GM12878 (cell line): Measurements from ENCODE around the gene CARD10. TPM values are rescaled to one million over a fixed set of nuclear protein-coding genes. Genes with fewer than 3 reads are reported as not detected.

Source experiments
- EED ChIP-seq: sonication (generic); IDR thresholded peaks from 2 replicates; pipeline ENCODE4 v1.6.1; 2016; ENCODE audit warnings: antibody characterized with exemption, low read depth
- IRF4 ChIP-seq: IDR thresholded peaks from 2 replicates; pipeline ENCODE4 v1.6.1; 2011; ENCODE audit warnings: low read depth, low read length
- NR2F1 ChIP-seq: fragments of 450-650 bp; conservative IDR thresholded peaks from 2 replicates; pipeline ENCODE4 v1.6.1; 2017; ENCODE audit warnings: mild to moderate bottlenecking
- RCOR1 ChIP-seq: conservative IDR thresholded peaks from 2 replicates; pipeline ENCODE4 v1.6.1; 2012; ENCODE audit warnings: low read depth, low read length, improper control_type of control experiment
- RELA ChIP-seq: fragments of 450-650 bp; IDR thresholded peaks from 2 replicates; pipeline ENCODE4 v1.8.0; 2014; ENCODE audit warnings: borderline replicate concordance; ENCODE audit not compliant: partially characterized antibody
- SMC3 ChIP-seq: IDR thresholded peaks from 2 replicates; pipeline ENCODE4 v1.6.1; 2011; ENCODE audit warnings: low read length, improper control_type of control experiment, borderline replicate concordance
- SP1 ChIP-seq: IDR thresholded peaks from one replicate; pipeline ENCODE4 v1.6.1; 2011; ENCODE audit warnings: low read depth, low read length
- TCF7 ChIP-seq: IDR thresholded peaks from 2 replicates; pipeline ENCODE4 v1.6.1; 2014; ENCODE audit warnings: antibody characterized with exemption, borderline replicate concordance
- polyA plus RNA-seq, 11 experiments: library from polyadenylated mRNA; depleted of rRNA in 4 of 11; unstranded in 6 of 11; stranded (reverse) in 5 of 11; fragments of >200 nt; fragmentation: Nextera tagmentation in 4 of 11; fragmentation: Illumina TruSeq in 1 of 11; extraction: Ambion mirVana in 4 of 11; extraction: Trizol in 1 of 11; gene quantifications; 1 replicate in 1 of 11; 2 replicates in 10 of 11; pipeline versions ENCODE4 v1.2.1 to v1.2.3, GENCODE V29; 2011 to 2016; ENCODE audit warnings: inconsistent platforms in 2 of 11, missing spikeins in 2 of 11, low read depth in 1 of 11
- total RNA-seq, 4 experiments: library from RNA; depleted of rRNA in 3 of 4; stranded (reverse); fragments of >200 nt in 3 of 4; fragmentation: Illumina TruSeq in 1 of 4; extraction: Trizol in 1 of 4; gene quantifications; 2 replicates each; pipeline versions ENCODE4 v1.2.1 to v1.2.3, GENCODE V29; 2013 to 2021
- TF ChIP-seq, protein P1 (sequence below): IDR thresholded peaks from 2 replicates; pipeline ENCODE4 v1.6.1; 2012; ENCODE audit warnings: low read depth, low read length, improper control_type of control experiment
- TF ChIP-seq, protein P2 (sequence below): IDR thresholded peaks from 2 replicates; pipeline ENCODE4 v1.6.1; 2012; ENCODE audit warnings: low read depth, low read length, improper control_type of control experiment
- TF ChIP-seq, protein P3 (sequence below): fragments of 450-650 bp; IDR thresholded peaks from 2 replicates; pipeline ENCODE4 v1.6.1; 2017; ENCODE audit warnings: mild to moderate bottlenecking, moderate library complexity
- TF ChIP-seq, protein P4 (sequence below): fragments of 450-650 bp; IDR thresholded peaks from 2 replicates; pipeline ENCODE4 v1.6.1; 2016; ENCODE audit warnings: mild to moderate bottlenecking, moderate library complexity, borderline replicate concordance
- TF ChIP-seq, protein P5 (sequence below): IDR thresholded peaks from 2 replicates; pipeline ENCODE4 v1.6.1; 2012; ENCODE audit warnings: improper control_type of control experiment, low read depth, low read length; ENCODE audit not compliant: insufficient replicate concordance

CARD10 gene
- total and polyA plus RNA-seq, 10 of the 15 experiments (the other 5 are each of a cell fraction or from before 2014, with no cell fraction given), result 0.08 to 0.10 (median 0.10) TPM; not detected in 7

DNA sequence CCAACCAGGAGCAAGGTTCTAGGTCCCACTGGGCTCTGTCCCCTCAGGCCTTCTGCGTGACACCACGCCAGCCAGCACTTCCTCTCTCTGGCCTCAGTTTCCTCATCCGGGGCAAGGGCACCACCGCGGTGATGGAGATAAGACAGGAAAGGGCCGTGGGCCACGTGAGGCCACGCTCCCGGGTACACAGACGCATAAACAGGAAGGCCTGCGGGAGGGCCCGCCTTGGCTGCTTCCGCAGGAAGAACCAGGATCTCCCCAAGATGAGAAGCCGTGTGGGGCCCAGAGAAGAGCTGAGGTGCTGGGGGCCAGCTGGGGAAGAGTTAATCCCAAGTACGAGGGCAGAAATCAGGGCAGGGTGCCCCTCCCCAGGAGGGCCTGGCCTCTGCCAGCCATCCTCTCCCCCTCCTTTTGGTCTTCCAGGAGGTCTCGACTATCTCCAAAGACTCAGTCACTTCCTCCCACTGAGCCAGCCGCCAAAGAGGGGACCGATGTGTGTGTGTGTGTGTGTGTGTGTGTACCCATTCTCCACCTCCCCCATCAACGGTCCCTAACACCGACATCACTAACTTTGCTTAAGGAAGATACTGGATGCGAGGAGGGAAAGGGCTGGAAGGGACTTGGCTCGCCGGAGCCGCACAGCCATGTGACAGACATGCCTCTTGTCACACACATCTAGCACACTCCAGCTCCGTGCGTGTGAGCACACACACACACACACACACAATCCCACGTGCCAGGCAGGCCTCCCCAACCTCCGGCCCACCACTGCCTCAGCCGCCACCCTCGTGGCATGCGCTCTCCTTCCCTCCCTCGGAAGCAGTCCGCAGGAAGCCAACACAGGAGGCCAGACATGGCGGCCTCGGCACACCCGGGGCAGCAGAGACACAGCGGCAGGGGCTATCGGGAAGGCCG is 34.5 kb downstream of the CARD10 start (continued):
- TF ChIP-seq RCOR1, result no peak
- peak; percentile 38 for TF ChIP-seq SP1
- TF ChIP-seq, protein P1, sequence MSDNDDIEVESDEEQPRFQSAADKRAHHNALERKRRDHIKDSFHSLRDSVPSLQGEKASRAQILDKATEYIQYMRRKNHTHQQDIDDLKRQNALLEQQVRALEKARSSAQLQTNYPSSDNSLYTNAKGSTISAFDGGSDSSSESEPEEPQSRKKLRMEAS, result peak; percentile 92
- TF ChIP-seq TCF7, result no peak
- TF ChIP-seq IRF4, result peak; percentile 8; the same call in 1 of the 2 replicates
- peak; percentile 37 for TF ChIP-seq RELA
- TF ChIP-seq EED, result no peak; the same call in 1 of the 2 replicates
- TF ChIP-seq, protein P2, sequence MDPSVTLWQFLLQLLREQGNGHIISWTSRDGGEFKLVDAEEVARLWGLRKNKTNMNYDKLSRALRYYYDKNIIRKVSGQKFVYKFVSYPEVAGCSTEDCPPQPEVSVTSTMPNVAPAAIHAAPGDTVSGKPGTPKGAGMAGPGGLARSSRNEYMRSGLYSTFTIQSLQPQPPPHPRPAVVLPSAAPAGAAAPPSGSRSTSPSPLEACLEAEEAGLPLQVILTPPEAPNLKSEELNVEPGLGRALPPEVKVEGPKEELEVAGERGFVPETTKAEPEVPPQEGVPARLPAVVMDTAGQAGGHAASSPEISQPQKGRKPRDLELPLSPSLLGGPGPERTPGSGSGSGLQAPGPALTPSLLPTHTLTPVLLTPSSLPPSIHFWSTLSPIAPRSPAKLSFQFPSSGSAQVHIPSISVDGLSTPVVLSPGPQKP, result no peak
- TF ChIP-seq SMC3, result no peak
- TF ChIP-seq, protein P3, sequence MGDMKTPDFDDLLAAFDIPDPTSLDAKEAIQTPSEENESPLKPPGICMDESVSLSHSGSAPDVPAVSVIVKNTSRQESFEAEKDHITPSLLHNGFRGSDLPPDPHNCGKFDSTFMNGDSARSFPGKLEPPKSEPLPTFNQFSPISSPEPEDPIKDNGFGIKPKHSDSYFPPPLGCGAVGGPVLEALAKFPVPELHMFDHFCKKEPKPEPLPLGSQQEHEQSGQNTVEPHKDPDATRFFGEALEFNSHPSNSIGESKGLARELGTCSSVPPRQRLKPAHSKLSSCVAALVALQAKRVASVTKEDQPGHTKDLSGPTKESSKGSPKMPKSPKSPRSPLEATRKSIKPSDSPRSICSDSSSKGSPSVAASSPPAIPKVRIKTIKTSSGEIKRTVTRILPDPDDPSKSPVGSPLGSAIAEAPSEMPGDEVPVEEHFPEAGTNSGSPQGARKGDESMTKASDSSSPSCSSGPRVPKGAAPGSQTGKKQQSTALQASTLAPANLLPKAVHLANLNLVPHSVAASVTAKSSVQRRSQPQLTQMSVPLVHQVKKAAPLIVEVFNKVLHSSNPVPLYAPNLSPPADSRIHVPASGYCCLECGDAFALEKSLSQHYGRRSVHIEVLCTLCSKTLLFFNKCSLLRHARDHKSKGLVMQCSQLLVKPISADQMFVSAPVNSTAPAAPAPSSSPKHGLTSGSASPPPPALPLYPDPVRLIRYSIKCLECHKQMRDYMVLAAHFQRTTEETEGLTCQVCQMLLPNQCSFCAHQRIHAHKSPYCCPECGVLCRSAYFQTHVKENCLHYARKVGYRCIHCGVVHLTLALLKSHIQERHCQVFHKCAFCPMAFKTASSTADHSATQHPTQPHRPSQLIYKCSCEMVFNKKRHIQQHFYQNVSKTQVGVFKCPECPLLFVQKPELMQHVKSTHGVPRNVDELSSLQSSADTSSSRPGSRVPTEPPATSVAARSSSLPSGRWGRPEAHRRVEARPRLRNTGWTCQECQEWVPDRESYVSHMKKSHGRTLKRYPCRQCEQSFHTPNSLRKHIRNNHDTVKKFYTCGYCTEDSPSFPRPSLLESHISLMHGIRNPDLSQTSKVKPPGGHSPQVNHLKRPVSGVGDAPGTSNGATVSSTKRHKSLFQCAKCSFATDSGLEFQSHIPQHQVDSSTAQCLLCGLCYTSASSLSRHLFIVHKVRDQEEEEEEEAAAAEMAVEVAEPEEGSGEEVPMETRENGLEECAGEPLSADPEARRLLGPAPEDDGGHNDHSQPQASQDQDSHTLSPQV, result peak; percentile 64
- TF ChIP-seq, protein P4, sequence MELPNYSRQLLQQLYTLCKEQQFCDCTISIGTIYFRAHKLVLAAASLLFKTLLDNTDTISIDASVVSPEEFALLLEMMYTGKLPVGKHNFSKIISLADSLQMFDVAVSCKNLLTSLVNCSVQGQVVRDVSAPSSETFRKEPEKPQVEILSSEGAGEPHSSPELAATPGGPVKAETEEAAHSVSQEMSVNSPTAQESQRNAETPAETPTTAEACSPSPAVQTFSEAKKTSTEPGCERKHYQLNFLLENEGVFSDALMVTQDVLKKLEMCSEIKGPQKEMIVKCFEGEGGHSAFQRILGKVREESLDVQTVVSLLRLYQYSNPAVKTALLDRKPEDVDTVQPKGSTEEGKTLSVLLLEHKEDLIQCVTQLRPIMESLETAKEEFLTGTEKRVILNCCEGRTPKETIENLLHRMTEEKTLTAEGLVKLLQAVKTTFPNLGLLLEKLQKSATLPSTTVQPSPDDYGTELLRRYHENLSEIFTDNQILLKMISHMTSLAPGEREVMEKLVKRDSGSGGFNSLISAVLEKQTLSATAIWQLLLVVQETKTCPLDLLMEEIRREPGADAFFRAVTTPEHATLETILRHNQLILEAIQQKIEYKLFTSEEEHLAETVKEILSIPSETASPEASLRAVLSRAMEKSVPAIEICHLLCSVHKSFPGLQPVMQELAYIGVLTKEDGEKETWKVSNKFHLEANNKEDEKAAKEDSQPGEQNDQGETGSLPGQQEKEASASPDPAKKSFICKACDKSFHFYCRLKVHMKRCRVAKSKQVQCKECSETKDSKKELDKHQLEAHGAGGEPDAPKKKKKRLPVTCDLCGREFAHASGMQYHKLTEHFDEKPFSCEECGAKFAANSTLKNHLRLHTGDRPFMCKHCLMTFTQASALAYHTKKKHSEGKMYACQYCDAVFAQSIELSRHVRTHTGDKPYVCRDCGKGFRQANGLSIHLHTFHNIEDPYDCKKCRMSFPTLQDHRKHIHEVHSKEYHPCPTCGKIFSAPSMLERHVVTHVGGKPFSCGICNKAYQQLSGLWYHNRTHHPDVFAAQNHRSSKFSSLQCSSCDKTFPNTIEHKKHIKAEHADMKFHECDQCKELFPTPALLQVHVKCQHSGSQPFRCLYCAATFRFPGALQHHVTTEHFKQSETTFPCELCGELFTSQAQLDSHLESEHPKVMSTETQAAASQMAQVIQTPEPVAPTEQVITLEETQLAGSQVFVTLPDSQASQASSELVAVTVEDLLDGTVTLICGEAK, result peak; percentile 90
- TF ChIP-seq NR2F1, result peak; percentile 88; the same call in 1 of the 2 replicates
- TF ChIP-seq, protein P5, sequence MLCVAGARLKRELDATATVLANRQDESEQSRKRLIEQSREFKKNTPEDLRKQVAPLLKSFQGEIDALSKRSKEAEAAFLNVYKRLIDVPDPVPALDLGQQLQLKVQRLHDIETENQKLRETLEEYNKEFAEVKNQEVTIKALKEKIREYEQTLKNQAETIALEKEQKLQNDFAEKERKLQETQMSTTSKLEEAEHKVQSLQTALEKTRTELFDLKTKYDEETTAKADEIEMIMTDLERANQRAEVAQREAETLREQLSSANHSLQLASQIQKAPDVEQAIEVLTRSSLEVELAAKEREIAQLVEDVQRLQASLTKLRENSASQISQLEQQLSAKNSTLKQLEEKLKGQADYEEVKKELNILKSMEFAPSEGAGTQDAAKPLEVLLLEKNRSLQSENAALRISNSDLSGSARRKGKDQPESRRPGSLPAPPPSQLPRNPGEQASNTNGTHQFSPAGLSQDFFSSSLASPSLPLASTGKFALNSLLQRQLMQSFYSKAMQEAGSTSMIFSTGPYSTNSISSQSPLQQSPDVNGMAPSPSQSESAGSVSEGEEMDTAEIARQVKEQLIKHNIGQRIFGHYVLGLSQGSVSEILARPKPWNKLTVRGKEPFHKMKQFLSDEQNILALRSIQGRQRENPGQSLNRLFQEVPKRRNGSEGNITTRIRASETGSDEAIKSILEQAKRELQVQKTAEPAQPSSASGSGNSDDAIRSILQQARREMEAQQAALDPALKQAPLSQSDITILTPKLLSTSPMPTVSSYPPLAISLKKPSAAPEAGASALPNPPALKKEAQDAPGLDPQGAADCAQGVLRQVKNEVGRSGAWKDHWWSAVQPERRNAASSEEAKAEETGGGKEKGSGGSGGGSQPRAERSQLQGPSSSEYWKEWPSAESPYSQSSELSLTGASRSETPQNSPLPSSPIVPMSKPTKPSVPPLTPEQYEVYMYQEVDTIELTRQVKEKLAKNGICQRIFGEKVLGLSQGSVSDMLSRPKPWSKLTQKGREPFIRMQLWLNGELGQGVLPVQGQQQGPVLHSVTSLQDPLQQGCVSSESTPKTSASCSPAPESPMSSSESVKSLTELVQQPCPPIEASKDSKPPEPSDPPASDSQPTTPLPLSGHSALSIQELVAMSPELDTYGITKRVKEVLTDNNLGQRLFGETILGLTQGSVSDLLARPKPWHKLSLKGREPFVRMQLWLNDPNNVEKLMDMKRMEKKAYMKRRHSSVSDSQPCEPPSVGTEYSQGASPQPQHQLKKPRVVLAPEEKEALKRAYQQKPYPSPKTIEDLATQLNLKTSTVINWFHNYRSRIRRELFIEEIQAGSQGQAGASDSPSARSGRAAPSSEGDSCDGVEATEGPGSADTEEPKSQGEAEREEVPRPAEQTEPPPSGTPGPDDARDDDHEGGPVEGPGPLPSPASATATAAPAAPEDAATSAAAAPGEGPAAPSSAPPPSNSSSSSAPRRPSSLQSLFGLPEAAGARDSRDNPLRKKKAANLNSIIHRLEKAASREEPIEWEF, result no peak
